Activated T-cell treated with anti-CD3 and anti-CD28 coated beads, Interleukin-2, amount 50 U/mL, for 4 hours (primary cell): ENCODE measurements around the gene RFNG. TPM values are rescaled to one million over a fixed set of nuclear protein-coding genes. Genes with fewer than 3 reads are reported as not detected.

Source experiments
- ATAC-seq, 2 donors: fragments of 200-7000 bp; cut with Tn5 transposase; one replicate each; pipeline ENCODE4 v1.10.0; 2021
- DNase-seq: peaks from one replicate; pipeline ENCODE4 v3.0.0-alpha.2; 2020
- H3K27me3 Mint-ChIP-seq: one replicate; pipeline ENCODE4 v1.8.0; 2021; ENCODE audit warnings: low read depth, mixed read lengths
- H3K36me3 Mint-ChIP-seq: one replicate; pipeline ENCODE4 v1.8.0; 2022; ENCODE audit warnings: mixed read lengths; ENCODE audit not compliant: insufficient read depth
- H3K4me1 Mint-ChIP-seq: one replicate; pipeline ENCODE4 v1.8.0; 2021; ENCODE audit warnings: low read depth, mixed read lengths
- H3K4me3 Mint-ChIP-seq: one replicate; pipeline ENCODE4 v1.8.0; 2021; ENCODE audit warnings: mild to moderate bottlenecking, moderate library complexity, mixed read lengths
- H3K9me3 Mint-ChIP-seq: one replicate; pipeline ENCODE4 v1.8.0; 2021; ENCODE audit warnings: mixed read lengths
- total RNA-seq, 3 donors: library from RNA; stranded (reverse); gene quantifications; one replicate each; pipeline ENCODE4 v1.2.1, GENCODE V29; 2021

RFNG gene
- total RNA-seq, 3 donors from 2014 or later: 20.3 to 21.5 (median 20.4) TPM

GRCh38 chr17:82085031-82085861 is 33.6 kb upstream of the RFNG start:
- Mint-ChIP-seq H3K4me3 (no peak overlapping the region), H3K9me3 (no peaks in the 10 kb centered on the region), H3K4me1 (no peaks in the 10 kb centered on the region), H3K27me3 (no peaks in the 10 kb centered on the region), H3K36me3 (no peaks in the 10 kb centered on the region)
- no peak for ATAC-seq
- no peak for DNase-seq

- H3K27me3 Mint-ChIP-seq: no peaks in the 10 kb centered on the region
- H3K4me3 Mint-ChIP-seq: no peak overlapping the region
- H3K4me1 Mint-ChIP-seq: no peaks in the 10 kb centered on the region
- H3K9me3 Mint-ChIP-seq: no peaks in the 10 kb centered on the region
- no peak for ATAC-seq
- no peak for DNase-seq
- no peaks in the 10 kb centered on the region for H3K36me3 Mint-ChIP-seq
Measured at GRCh38 chr17:82084373-82085030, 32.9 kb upstream of the RFNG start.

- Mint-ChIP-seq H3K9me3 (no peaks in the 10 kb centered on the region), H3K36me3 (no peaks in the 10 kb centered on the region), H3K4me1 (no peaks in the 10 kb centered on the region), H3K27me3 (no peaks in the 10 kb centered on the region), H3K4me3 (no peak overlapping the region)
- DNase-seq: no peak
- no peak for ATAC-seq
Measured at GRCh38 chr17:82083533-82084359, 32.1 kb upstream of the RFNG start.

- ATAC-seq: no peak
- peaks cover 2% of the 10 kb centered on the region for H3K36me3 Mint-ChIP-seq
Measured at GRCh38 chr17:82083009-82083408, 31.4 kb upstream of the RFNG start.

GRCh38 chr17:82082456-82082855 is 30.8 kb upstream of the RFNG start:
- no peak for DNase-seq
- no peaks in the 10 kb centered on the region for H3K9me3 Mint-ChIP-seq
- ATAC-seq: no peak
- H3K36me3 Mint-ChIP-seq: peaks cover 2% of the 10 kb centered on the region
- H3K4me1 Mint-ChIP-seq: no peaks in the 10 kb centered on the region
- H3K27me3 Mint-ChIP-seq: no peaks in the 10 kb centered on the region
- no peak overlapping the region for H3K4me3 Mint-ChIP-seq

More at GRCh38 chr17:82083009-82083408, 31.4 kb upstream of the RFNG start:
- DNase-seq: no peak
- Mint-ChIP-seq H3K4me3 (no peak overlapping the region), H3K27me3 (no peaks in the 10 kb centered on the region), H3K4me1 (no peaks in the 10 kb centered on the region), H3K9me3 (no peaks in the 10 kb centered on the region)

- H3K36me3 Mint-ChIP-seq: peaks cover 2% of the 10 kb centered on the region
- no peak for DNase-seq
- no peaks in the 10 kb centered on the region for H3K27me3 Mint-ChIP-seq
- H3K9me3 Mint-ChIP-seq: no peaks in the 10 kb centered on the region
- no peak for ATAC-seq
- H3K4me1 Mint-ChIP-seq: no peaks in the 10 kb centered on the region
- no peak overlapping the region for H3K4me3 Mint-ChIP-seq
Measured at GRCh38 chr17:82081966-82082365, 30.4 kb upstream of the RFNG start.

GRCh38 chr17:82081546-82081945 is 29.9 kb upstream of the RFNG start:
- Mint-ChIP-seq H3K27me3 (no peaks in the 10 kb centered on the region), H3K4me3 (no peak overlapping the region), H3K4me1 (no peaks in the 10 kb centered on the region), H3K36me3 (peaks cover 2% of the 10 kb centered on the region), H3K9me3 (no peaks in the 10 kb centered on the region)
- DNase-seq (no peak), ATAC-seq (no peak)

- DNase-seq: no peak
- no peak overlapping the region for H3K4me3 Mint-ChIP-seq
- no peak for ATAC-seq
- H3K4me1 Mint-ChIP-seq: no peaks in the 10 kb centered on the region
- H3K36me3 Mint-ChIP-seq: peaks cover 2% of the 10 kb centered on the region
- H3K9me3 Mint-ChIP-seq: no peaks in the 10 kb centered on the region
- no peaks in the 10 kb centered on the region for H3K27me3 Mint-ChIP-seq
Measured at GRCh38 chr17:82080789-82081464, 29.3 kb upstream of the RFNG start.

- H3K4me3 Mint-ChIP-seq: no peak overlapping the region
- H3K36me3 Mint-ChIP-seq: peaks cover 2% of the 10 kb centered on the region
- ATAC-seq (no peak), DNase-seq (no peak)
- H3K9me3 Mint-ChIP-seq: no peaks in the 10 kb centered on the region
- no peaks in the 10 kb centered on the region for H3K27me3 Mint-ChIP-seq
- H3K4me1 Mint-ChIP-seq: no peaks in the 10 kb centered on the region
Measured at GRCh38 chr17:82080048-82080788, 28.6 kb upstream of the RFNG start.

GRCh38 chr17:82079001-82079677 is 27.5 kb upstream of the RFNG start:
- H3K4me1 Mint-ChIP-seq: no peaks in the 10 kb centered on the region
- DNase-seq (no peak), ATAC-seq (no peak)
- no peaks in the 10 kb centered on the region for H3K27me3 Mint-ChIP-seq
- H3K4me3 Mint-ChIP-seq: no peak overlapping the region
- no peaks in the 10 kb centered on the region for H3K9me3 Mint-ChIP-seq
- H3K36me3 Mint-ChIP-seq: peaks cover 2% of the 10 kb centered on the region

GRCh38 chr17:82078433-82078832 is 26.8 kb upstream of the RFNG start:
- DNase-seq (no peak), ATAC-seq (no peak)
- H3K36me3 Mint-ChIP-seq: peaks cover 2% of the 10 kb centered on the region
- H3K4me1 Mint-ChIP-seq: no peaks in the 10 kb centered on the region
- no peaks in the 10 kb centered on the region for H3K9me3 Mint-ChIP-seq
- no peak overlapping the region for H3K4me3 Mint-ChIP-seq
- no peaks in the 10 kb centered on the region for H3K27me3 Mint-ChIP-seq

GRCh38 chr17:82077617-82078358 is 26.2 kb upstream of the RFNG start:
- no peak overlapping the region for H3K4me3 Mint-ChIP-seq
- H3K27me3 Mint-ChIP-seq: no peaks in the 10 kb centered on the region
- peaks cover 2% of the 10 kb centered on the region for H3K36me3 Mint-ChIP-seq
- DNase-seq (no peak), ATAC-seq (no peak)
- H3K9me3 Mint-ChIP-seq: no peaks in the 10 kb centered on the region
- H3K4me1 Mint-ChIP-seq: no peaks in the 10 kb centered on the region
